ENCODE data around the gene ZSWIM3. TPM values are rescaled to one million over a fixed set of nuclear protein-coding genes. Genes with fewer than 3 reads are reported as not detected.
A peak's percentile ranks its signal among the peaks of the same experiment; 100 is the strongest.

ZSWIM3 gene
- total and polyA plus RNA-seq, 2 of the 13 experiments (the other 11 are each of a cell fraction or from before 2014, with no cell fraction given): 5.2 to 5.8 TPM

GRCh38 chr20:45921337-45922189 is 64.1 kb downstream of the ZSWIM3 start (continued):
- TF ChIP-seq HOXA7 (CRISPR knock-in tag; IDR thresholded peaks at IDR 0.05) (no peak), ZNF740 (CRISPR knock-in tag; IDR thresholded peaks at IDR 0.05) (no peak), SUZ12 (IDR thresholded peaks at IDR 0.05; ENCODE audit: low read depth, low read length) (no peak), SP2 (CRISPR knock-in tag; IDR thresholded peaks at IDR 0.05) (no peak), NR2F1 (CRISPR knock-in tag; IDR thresholded peaks at IDR 0.05) (peak in 1 of 2 experiments; percentile 33; a peak in 2 of 4 replicates), ZNF629 (CRISPR knock-in tag; conservative IDR thresholded peaks at IDR 0.05) (no peak), MAX (IDR thresholded peaks at IDR 0.05) (0 out of 2 replicates have a peak, but pooled peaks have one; percentile 21), ZNF644 (CRISPR knock-in tag; IDR thresholded peaks at IDR 0.05; ENCODE audit: low read depth) (peak; percentile 67; the same call in 1 of the 2 replicates), HOXD1 (CRISPR knock-in tag; IDR thresholded peaks at IDR 0.05) (no peak), ZNF570 (CRISPR knock-in tag; IDR thresholded peaks at IDR 0.05; ENCODE audit: borderline replicate concordance) (no peak), HBP1 (CRISPR knock-in tag; IDR thresholded peaks at IDR 0.05; ENCODE audit: low read depth) (no peak), ZSCAN9 (CRISPR knock-in tag; IDR thresholded peaks at IDR 0.05; ENCODE audit: borderline replicate concordance) (no peak), ARNTL (CRISPR knock-in tag; IDR thresholded peaks at IDR 0.05) (peak; percentile 33; the same call in 1 of the 2 replicates), AGO1 (IDR thresholded peaks at IDR 0.05; ENCODE audit: low read depth, low read length, poor library complexity, severe bottlenecking) (no peak), E2F2 (CRISPR knock-in tag; IDR thresholded peaks at IDR 0.05; ENCODE audit: borderline replicate concordance) (no peak), ZKSCAN1 (IDR thresholded peaks at IDR 0.05; ENCODE audit: low read length) (no peak)

Data from HepG2 (cell line).